Measurements from ENCODE around the gene HBE1. TPM values are rescaled to one million over a fixed set of nuclear protein-coding genes. Genes with fewer than 3 reads are reported as not detected.

Gene HBE1
- total and polyA plus RNA-seq, 4 donors = 2.1 to 14.6 TPM; not detected in 2

GRCh38 chr11:5285703-5286340 is 16.1 kb upstream of the HBE1 start:
- no peaks in the 10 kb centered on the region for H3K4me1 ChIP-seq (ENCODE audit: control insufficient read depth in 5 of 5, insufficient read depth in 5 of 5, low read length in 5 of 5)
- ATAC-seq (ENCODE audit: insufficient read depth, low FRiP score) = no peak
- no peak overlapping the region for H3K4me3 ChIP-seq
- 81 to 84% methylated on average over 4 of the region's 4 CpGs for WGBS, 2 donors
- no peaks in the 10 kb centered on the region for H3K27me3 ChIP-seq (ENCODE audit: control insufficient read depth in 3 of 3, insufficient read depth in 3 of 3, low read length in 2 of 3)
- no peaks in the 10 kb centered on the region for H3K36me3 ChIP-seq (ENCODE audit: control insufficient read depth in 4 of 4, insufficient read depth in 4 of 4, low read length in 4 of 4)
- H3K27ac ChIP-seq (ENCODE audit: low read depth in 1 of 2, low read length in 1 of 2) = no peak overlapping the region
- TF ChIP-seq CTCF (IDR thresholded peaks at IDR 0.05; ENCODE audit: control extremely low read depth, extremely low read depth) = no peak
- no peak for DNase-seq
- H3K9me3 ChIP-seq (ENCODE audit: control insufficient read depth in 4 of 4, insufficient read depth in 3 of 4, low read length in 3 of 4) = no peaks in the 10 kb centered on the region
- H3K9ac ChIP-seq (ENCODE audit: insufficient read depth in 1 of 2, low read length in 2 of 2) = no peak overlapping the region

- peak in 1 of 3 donors; percentile 13 for DNase-seq
- 82 to 91% methylated on average over 2 of the region's 2 CpGs for WGBS, 2 donors
- ATAC-seq (ENCODE audit: insufficient read depth, low FRiP score) = no peak
- no peaks in the 10 kb centered on the region for H3K36me3 ChIP-seq (ENCODE audit: control insufficient read depth in 4 of 4, insufficient read depth in 4 of 4, low read length in 4 of 4)
- no peak overlapping the region for H3K27ac ChIP-seq (ENCODE audit: low read depth in 1 of 2, low read length in 1 of 2)
- TF ChIP-seq CTCF (IDR thresholded peaks at IDR 0.05; ENCODE audit: control extremely low read depth, extremely low read depth) = no peak
- H3K9ac ChIP-seq (ENCODE audit: insufficient read depth in 1 of 2, low read length in 2 of 2) = no peak overlapping the region
- H3K4me1 ChIP-seq (ENCODE audit: control insufficient read depth in 5 of 5, insufficient read depth in 5 of 5, low read length in 5 of 5) = no peaks in the 10 kb centered on the region
- H3K27me3 ChIP-seq (ENCODE audit: control insufficient read depth in 3 of 3, insufficient read depth in 3 of 3, low read length in 2 of 3) = no peaks in the 10 kb centered on the region
- H3K9me3 ChIP-seq (ENCODE audit: control insufficient read depth in 4 of 4, insufficient read depth in 3 of 4, low read length in 3 of 4) = no peaks in the 10 kb centered on the region
- no peak overlapping the region for H3K4me3 ChIP-seq
Measured at GRCh38 chr11:5284637-5285036, 14.9 kb upstream of the HBE1 start.

- Histone ChIP-seq H3K9me3 (ENCODE audit: control insufficient read depth in 4 of 4, insufficient read depth in 3 of 4, low read length in 3 of 4) (no peaks in the 10 kb centered on the region), H3K27me3 (ENCODE audit: control insufficient read depth in 3 of 3, insufficient read depth in 3 of 3, low read length in 2 of 3) (no peaks in the 10 kb centered on the region), H3K36me3 (ENCODE audit: control insufficient read depth in 4 of 4, insufficient read depth in 4 of 4, low read length in 4 of 4) (no peaks in the 10 kb centered on the region), H3K27ac (ENCODE audit: low read depth in 1 of 2, low read length in 1 of 2) (no peak overlapping the region), H3K4me1 (ENCODE audit: control insufficient read depth in 5 of 5, insufficient read depth in 5 of 5, low read length in 5 of 5) (no peaks in the 10 kb centered on the region), H3K4me3 (no peak overlapping the region), H3K9ac (ENCODE audit: insufficient read depth in 1 of 2, low read length in 2 of 2) (no peak overlapping the region)
- DNase-seq = no peak
- WGBS, 2 donors = 71 to 89% methylated on average over 1 of the region's 1 CpG
- ATAC-seq (ENCODE audit: insufficient read depth, low FRiP score) = no peak
- no peak for TF ChIP-seq CTCF (IDR thresholded peaks at IDR 0.05; ENCODE audit: control extremely low read depth, extremely low read depth)
Measured at GRCh38 chr11:5283882-5284281, 14.1 kb upstream of the HBE1 start.

- no peaks in the 10 kb centered on the region for H3K27me3 ChIP-seq (ENCODE audit: control insufficient read depth in 3 of 3, insufficient read depth in 3 of 3, low read length in 2 of 3)
- ATAC-seq (ENCODE audit: insufficient read depth, low FRiP score) = no peak
- H3K9me3 ChIP-seq (ENCODE audit: control insufficient read depth in 4 of 4, insufficient read depth in 3 of 4, low read length in 3 of 4) = no peaks in the 10 kb centered on the region
- no peak overlapping the region for H3K4me3 ChIP-seq
- no peak overlapping the region for H3K27ac ChIP-seq (ENCODE audit: low read depth in 1 of 2, low read length in 1 of 2)
- no peak overlapping the region for H3K9ac ChIP-seq (ENCODE audit: insufficient read depth in 1 of 2, low read length in 2 of 2)
- no peak for DNase-seq
- H3K4me1 ChIP-seq (ENCODE audit: control insufficient read depth in 5 of 5, insufficient read depth in 5 of 5, low read length in 5 of 5) = no peaks in the 10 kb centered on the region
- no peaks in the 10 kb centered on the region for H3K36me3 ChIP-seq (ENCODE audit: control insufficient read depth in 4 of 4, insufficient read depth in 4 of 4, low read length in 4 of 4)
- 80 to 89% methylated on average over 3 of the region's 3 CpGs for WGBS, 2 donors
- no peak for TF ChIP-seq CTCF (IDR thresholded peaks at IDR 0.05; ENCODE audit: control extremely low read depth, extremely low read depth)
Measured at GRCh38 chr11:5283086-5283485, 13.3 kb upstream of the HBE1 start.

Data from lung (tissue), 12 donors.